Testis (tissue), 3 donors: Measurements from ENCODE around the gene MPHOSPH9. TPM values are rescaled to one million over a fixed set of nuclear protein-coding genes. Genes with fewer than 3 reads are reported as not detected.
"Not testable (repeated sequence)": the region's sequence is repeated elsewhere in the genome, so short reads cannot be mapped to it uniquely, and the experiment has no call there.

Experiments used
- DNase-seq: peaks from one replicate; pipeline ENCODE4 v3.0.0-alpha.2; 2019
- H3K27ac ChIP-seq, 2 donors: fragments of 200-600 bp; sonication (generic); one replicate each; pipeline ENCODE4 v1.5.1; 2019
- H3K27me3 ChIP-seq: fragments of 200-600 bp; sonication (generic); one replicate; pipeline ENCODE4 v1.5.1; 2019
- H3K36me3 ChIP-seq: fragments of 200-600 bp; sonication (generic); one replicate; pipeline ENCODE4 v1.5.1; 2017; ENCODE audit warnings: low read depth; ENCODE audit errors: missing control alignments
- H3K4me1 ChIP-seq: fragments of 200-600 bp; sonication (generic); one replicate; pipeline ENCODE4 v1.5.1; 2019
- H3K4me3 ChIP-seq, 2 donors: fragments of 200-600 bp; sonication (generic); one replicate each; pipeline ENCODE4 v1.5.1; 2017 to 2019
- H3K9me3 ChIP-seq: fragments of 200-600 bp; sonication (generic); one replicate; pipeline ENCODE4 v1.5.1; 2017
- CTCF ChIP-seq, 3 experiments: fragments of 450-650 bp in 2 of 3; fragments of 200-600 bp in 1 of 3; sonication (generic) in 1 of 3; IDR thresholded peaks; one replicate each; pipeline ENCODE4 v1.5.1; 2016 to 2019; ENCODE audit warnings: antibody characterized with exemption in 3 of 3, mild to moderate bottlenecking in 2 of 3, moderate library complexity in 1 of 3
- POLR2A ChIP-seq: fragments of 450-650 bp; IDR thresholded peaks from one replicate; pipeline ENCODE4 v1.6.1; 2017; ENCODE audit warnings: antibody characterized with exemption, mild to moderate bottlenecking, moderate library complexity
- WGBS, 2 donors: methylation state at CpG; one replicate each; pipeline ENCODE4 v1.1.5; 2018; 5-methylcytosine and 5-hydroxymethylcytosine counted together
- intact Hi-C: fragments of 100-400 bp; cut with DNase I; formaldehyde crosslinking; loops from one replicate; pipeline ENCODE4 v1.15.1; 2023; ENCODE audit warnings: low total_unique reads
- polyA plus RNA-seq: library from polyadenylated mRNA; stranded (reverse); fragments of 350-450 nt; fragmentation: Illumina TruSeq; extraction: RNeasy Lipid Tissue Mini Kit (QIAGEN cat#74804); gene quantifications from one replicate; pipeline ENCODE4 v1.2.3, GENCODE V29; 2014; ENCODE audit warnings: low read depth, low replicate concordance; ENCODE audit not compliant: insufficient read depth
- total RNA-seq, 2 donors: library from RNA; depleted of rRNA; stranded (reverse); fragments of >200 nt; gene quantifications; one replicate each; pipeline ENCODE4 v1.2.3, GENCODE V29; 2016

Gene MPHOSPH9
- total and polyA plus RNA-seq, 3 donors from 2014 or later, result 28.8 to 81.1 (median 60.3) TPM

GRCh38 chr12:123253641-123254459 lies 20.9 kb upstream of the MPHOSPH9 start:
- Histone ChIP-seq H3K27me3 (no peaks in the 10 kb centered on the region), H3K36me3 (no peaks in the 10 kb centered on the region), H3K27ac (no peak overlapping the region), H3K9me3 (no peaks in the 10 kb centered on the region), H3K4me1 (peaks cover 9% of the 10 kb centered on the region), H3K4me3 (no peak overlapping the region)
- DNase-seq, result no peak
- WGBS, 2 donors, result 74 to 76% methylated on average over 24 of the region's 24 CpGs
- intact Hi-C loops, result no loop called here
- no peak for TF ChIP-seq CTCF (IDR thresholded peaks at IDR 0.05)
- no peak for TF ChIP-seq POLR2A

DNA sequence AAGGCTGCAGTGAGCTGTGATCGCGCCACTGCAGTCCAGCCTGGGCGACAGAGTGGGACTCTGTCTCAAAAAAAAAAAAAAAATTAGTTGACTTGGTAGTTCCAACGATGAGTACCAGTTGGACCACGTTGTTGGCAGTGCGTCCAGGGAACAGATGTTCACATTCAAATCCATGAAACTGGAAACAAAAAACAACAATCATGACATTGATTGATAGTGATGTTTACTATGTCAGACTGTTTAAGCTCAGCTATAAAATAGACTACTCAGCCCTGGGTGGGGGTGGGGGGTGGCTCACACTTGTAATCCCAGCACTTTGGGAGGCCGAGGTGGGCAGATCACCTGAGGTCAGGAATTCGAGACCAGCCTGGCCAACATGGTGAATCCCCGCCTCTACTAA lies 19.4 kb upstream of the MPHOSPH9 start:
- DNase-seq, intact Hi-C loops, H3K4me3 ChIP-seq, H3K36me3 ChIP-seq, H3K4me1 ChIP-seq, H3K9me3 ChIP-seq, H3K27me3 ChIP-seq, H3K27ac ChIP-seq: not testable (repeated sequence)
- 76 to 81% methylated on average over 9 of the region's 9 CpGs for WGBS, 2 donors

DNA sequence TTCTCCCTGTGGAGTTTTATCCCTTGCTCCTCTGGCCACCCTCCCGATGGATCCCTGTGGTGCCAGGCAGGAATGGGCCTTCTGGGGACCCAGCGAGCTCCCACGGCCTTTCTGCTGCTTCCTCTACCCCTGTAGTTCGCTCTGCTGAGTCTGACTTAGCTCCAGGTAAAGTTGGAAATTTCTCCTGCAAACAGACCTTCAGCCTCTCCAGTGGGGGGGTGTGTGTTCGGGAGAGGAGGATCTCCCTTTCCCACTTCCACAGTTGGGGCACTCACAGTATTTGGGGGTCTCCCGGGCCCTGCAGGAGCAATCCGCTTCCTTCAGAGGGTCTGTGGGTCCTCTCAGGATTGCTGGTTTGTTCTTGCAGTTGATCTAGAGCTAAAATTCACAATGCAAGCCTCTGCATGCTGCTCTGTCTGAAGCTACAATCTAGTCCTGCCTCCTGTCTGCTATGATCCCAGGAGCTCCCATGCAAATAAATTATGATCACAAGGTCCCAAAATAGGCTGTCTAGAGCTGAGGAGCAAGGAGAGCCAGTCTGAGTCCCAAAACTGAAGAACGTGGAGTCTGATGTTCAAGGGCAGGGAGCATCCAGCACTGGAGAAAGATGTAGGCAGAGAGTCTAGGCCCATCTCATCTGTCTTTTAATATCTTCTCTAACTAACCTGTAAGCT lies 18.6 kb upstream of the MPHOSPH9 start:
- TF ChIP-seq CTCF (IDR thresholded peaks at IDR 0.05) (no peak), POLR2A (no peak)
- WGBS, 2 donors, result 79 to 86% methylated on average over 7 to 8 of the region's 8 CpGs
- H3K36me3 ChIP-seq, result no peaks in the 10 kb centered on the region

GRCh38 chr12:123250471-123251383 lies 17.8 kb upstream of the MPHOSPH9 start:
- no peak overlapping the region for H3K27ac ChIP-seq
- TF ChIP-seq POLR2A (no peak), CTCF (IDR thresholded peaks at IDR 0.05) (no peak)
- 71 to 82% methylated on average over 11 to 13 of the region's 13 CpGs for WGBS, 2 donors

More for the DNA sequence above, 18.6 kb upstream of the MPHOSPH9 start:
- no peaks in the 10 kb centered on the region for H3K27me3 ChIP-seq
- no peak overlapping the region for H3K27ac ChIP-seq
- DNase-seq, result no peak
- H3K9me3 ChIP-seq, result no peaks in the 10 kb centered on the region
- H3K4me3 ChIP-seq, result no peak overlapping the region
- peaks cover 9% of the 10 kb centered on the region for H3K4me1 ChIP-seq
- intact Hi-C loops, result no loop called here

GRCh38 chr12:123248996-123249741 lies 16.2 kb upstream of the MPHOSPH9 start:
- H3K27me3 ChIP-seq, H3K27ac ChIP-seq, H3K4me1 ChIP-seq, H3K36me3 ChIP-seq, intact Hi-C loops, DNase-seq, H3K9me3 ChIP-seq, H3K4me3 ChIP-seq: not testable (repeated sequence)
- 90 to 97% methylated on average over 9 to 18 of the region's 26 CpGs for WGBS, 2 donors

More at GRCh38 chr12:123250471-123251383, 17.8 kb upstream of the MPHOSPH9 start:
- intact Hi-C loops, result no loop called here
- Histone ChIP-seq H3K4me3 (no peak overlapping the region), H3K36me3 (no peaks in the 10 kb centered on the region), H3K9me3 (no peaks in the 10 kb centered on the region), H3K4me1 (peaks cover 9% of the 10 kb centered on the region), H3K27me3 (no peaks in the 10 kb centered on the region)
- no peak for DNase-seq

DNA sequence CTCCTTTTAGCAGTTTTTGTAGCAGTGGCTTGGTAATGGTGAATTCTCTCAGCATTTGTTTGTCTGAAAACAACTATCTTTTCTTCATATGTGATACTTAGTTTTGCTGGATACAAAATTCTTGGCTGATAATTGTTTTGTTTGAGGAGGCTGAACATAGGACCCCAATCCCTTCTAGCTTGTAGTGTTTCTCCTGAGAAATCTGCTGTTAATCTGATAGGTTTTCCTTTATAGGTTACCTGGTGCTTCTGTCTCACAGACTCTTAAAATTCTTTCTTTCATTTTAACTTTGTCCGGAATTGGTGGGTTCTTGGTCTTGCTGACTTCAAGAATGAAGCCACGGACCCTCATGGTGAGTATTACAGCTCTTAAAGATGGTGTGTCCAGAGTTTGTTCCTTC lies 15.2 kb upstream of the MPHOSPH9 start:
- H3K9me3 ChIP-seq, H3K27me3 ChIP-seq, H3K27ac ChIP-seq, H3K36me3 ChIP-seq, H3K4me1 ChIP-seq, H3K4me3 ChIP-seq, DNase-seq, intact Hi-C loops: not testable (repeated sequence)
- WGBS, 2 donors, result 94 to 100% methylated on average over 2 of the region's 2 CpGs
